HepG2 (cell line): ENCODE measurements around the gene NAIF1. TPM values are rescaled to one million over a fixed set of nuclear protein-coding genes. Genes with fewer than 3 reads are reported as not detected.

Source experiments
- ADNP ChIP-seq: sonication (generic); formaldehyde crosslinking; IDR thresholded peaks from 2 replicates; pipeline ENCODE4 v1.4.0; 2020; ENCODE audit warnings: missing genetic modification reagents
- HES4 ChIP-seq: sonication (generic); formaldehyde crosslinking; IDR thresholded peaks from 2 replicates; pipeline ENCODE4 v1.9.0; 2021; ENCODE audit warnings: mild to moderate bottlenecking, missing genetic modification reagents, borderline replicate concordance
- HOXA5 ChIP-seq: sonication (generic); formaldehyde crosslinking; IDR thresholded peaks from 2 replicates; pipeline ENCODE4 v1.4.0; 2020; ENCODE audit warnings: missing genetic modification reagents
- MXI1 ChIP-seq: IDR thresholded peaks from 3 replicates; pipeline ENCODE4 v1.6.1; 2012; ENCODE audit warnings: low read depth, low read length, inconsistent platforms, borderline replicate concordance
- PTBP1 ChIP-seq: fragments of 200-400 bp; formaldehyde crosslinking; IDR thresholded peaks from 2 replicates; pipeline ENCODE4 v1.6.1; 2018; ENCODE audit warnings: low read length, low read depth; ENCODE audit not compliant: poor library complexity, severe bottlenecking
- SIN3A ChIP-seq: IDR thresholded peaks from 2 replicates; pipeline ENCODE4 v1.6.1; 2011; ENCODE audit warnings: low read depth, mild to moderate bottlenecking, control low read depth, low read length, borderline replicate concordance
- SOX5 ChIP-seq: IDR thresholded peaks from 2 replicates; pipeline ENCODE4 v1.6.1; 2016; ENCODE audit warnings: borderline replicate concordance
- XBP1 ChIP-seq: sonication (generic); formaldehyde crosslinking; IDR thresholded peaks from 2 replicates; pipeline ENCODE4 v1.5.0; 2020; ENCODE audit warnings: missing genetic modification reagents
- ZBTB10 ChIP-seq: sonication (generic); formaldehyde crosslinking; IDR thresholded peaks from 2 replicates; pipeline ENCODE4 v1.4.0; 2020; ENCODE audit warnings: missing genetic modification reagents, borderline replicate concordance
- ZEB1 ChIP-seq: IDR thresholded peaks from 2 replicates; pipeline ENCODE4 v1.6.1; 2012; ENCODE audit warnings: mild to moderate bottlenecking, low read depth, inconsistent platforms; ENCODE audit not compliant: insufficient replicate concordance
- ZNF180 ChIP-seq: sonication (generic); formaldehyde crosslinking; IDR thresholded peaks from 2 replicates; pipeline ENCODE4 v1.4.0; 2020; ENCODE audit warnings: low read depth, missing genetic modification reagents, borderline replicate concordance
- ZNF281 ChIP-seq: sonication (generic); formaldehyde crosslinking; IDR thresholded peaks from 2 replicates; pipeline ENCODE4 v1.4.0; 2020; ENCODE audit warnings: missing genetic modification reagents, borderline replicate concordance
- ZNF512 ChIP-seq: sonication (generic); formaldehyde crosslinking; IDR thresholded peaks from 2 replicates; pipeline ENCODE4 v1.4.0; 2020; ENCODE audit warnings: mild to moderate bottlenecking, missing genetic modification reagents
- ZNF597 ChIP-seq: sonication (generic); formaldehyde crosslinking; IDR thresholded peaks from 2 replicates; pipeline ENCODE4 v1.5.0; 2020; ENCODE audit warnings: missing genetic modification reagents
- ZNF704 ChIP-seq: sonication (generic); formaldehyde crosslinking; IDR thresholded peaks from 2 replicates; pipeline ENCODE4 v1.8.1; 2023; ENCODE audit warnings: mild to moderate bottlenecking, inconsistent platforms, moderate library complexity, missing genetic modification reagents, borderline replicate concordance
- ZNF788 ChIP-seq: sonication (generic); formaldehyde crosslinking; IDR thresholded peaks from 2 replicates; pipeline ENCODE4 v1.5.0; 2020; ENCODE audit warnings: mild to moderate bottlenecking, missing genetic modification reagents, borderline replicate concordance
- polyA plus RNA-seq, 8 experiments: library from polyadenylated mRNA; depleted of rRNA in 3 of 8; stranded (reverse) in 7 of 8; unstranded in 1 of 8; fragments of >200 nt; fragmentation: Illumina TruSeq in 4 of 8; extraction: Trizol in 4 of 8; gene quantifications; 2 replicates each; pipeline versions ENCODE4 v1.2.1 to v1.2.3, GENCODE V29; 2011 to 2016; ENCODE audit warnings: low read depth in 4 of 8, missing spikeins in 1 of 8, mixed read lengths in 1 of 8; ENCODE audit not compliant: insufficient read depth in 1 of 8
- total RNA-seq, 5 experiments: library from RNA; depleted of rRNA; stranded (reverse); fragments of >200 nt; fragmentation: Illumina TruSeq; extraction: Trizol; gene quantifications; 2 replicates each; pipeline ENCODE4 v1.2.3, GENCODE V29; 2016; ENCODE audit warnings: low read depth in 1 of 5

The NAIF1 gene
- total and polyA plus RNA-seq, 2 of the 13 experiments (the other 11 are each of a cell fraction or from before 2014, with no cell fraction given), result 6.0 to 6.9 TPM

- TF ChIP-seq ZNF281 (CRISPR knock-in tag), result peak; percentile 82
- no peak for TF ChIP-seq ADNP (CRISPR knock-in tag)
- no peak for TF ChIP-seq SOX5
- TF ChIP-seq ZEB1, result no peak
- TF ChIP-seq PTBP1, result peak; percentile 33
- no peak for TF ChIP-seq XBP1 (CRISPR knock-in tag)
- 0 out of 2 replicates have a peak, but pooled peaks have one; percentile 49 for TF ChIP-seq ZNF512 (CRISPR knock-in tag)
- peak; percentile 32; the same call in 1 of the 2 replicates for TF ChIP-seq ZNF788 (CRISPR knock-in tag)
- peak; percentile 51; the same call in 1 of the 3 replicates for TF ChIP-seq MXI1
- TF ChIP-seq ZBTB10, result no peak
- peak; percentile 16; the same call in 1 of the 2 replicates for TF ChIP-seq HOXA5 (CRISPR knock-in tag)
- no peak for TF ChIP-seq ZNF704 (CRISPR knock-in tag)
- TF ChIP-seq ZNF597 (CRISPR knock-in tag), result no peak
- TF ChIP-seq HES4 (CRISPR knock-in tag), result 0 out of 2 replicates have a peak, but pooled peaks have one; percentile 54
- no peak for TF ChIP-seq ZNF180 (CRISPR knock-in tag)
- TF ChIP-seq SIN3A, result no peak
Measured at GRCh38 chr9:128066713-128067644, at the start of gene NAIF1 (continued).
